Astrocyte of the spinal cord (primary cell): ENCODE measurements around the gene LINS1.

ENCODE experiments used
- DNase-seq: peaks from one replicate; pipeline ENCODE4 v3.0.0; 2011; ENCODE audit warnings: low read depth, low spot score
- H3K4me3 ChIP-seq: 2 replicates; pipeline ENCODE4 v1.5.1; 2011; ENCODE audit warnings: low read depth, mild to moderate bottlenecking, low read length, moderate library complexity
- in situ Hi-C: cut with HindIII; loops from 2 replicates; pipeline ENCODE4 v1.10.0; 2017; ENCODE audit warnings: low sequenced_read_pairs
- TF ChIP-seq, protein P1 (sequence below): IDR thresholded peaks from 2 replicates; pipeline ENCODE4 v1.5.1; 2012; ENCODE audit warnings: low read depth, mild to moderate bottlenecking, low read length, inconsistent platforms

Gene LINS1

GRCh38 chr15:100569391-100569790 is 32.6 kb downstream of the LINS1 start:
- no peak for DNase-seq
- TF ChIP-seq, protein P1, sequence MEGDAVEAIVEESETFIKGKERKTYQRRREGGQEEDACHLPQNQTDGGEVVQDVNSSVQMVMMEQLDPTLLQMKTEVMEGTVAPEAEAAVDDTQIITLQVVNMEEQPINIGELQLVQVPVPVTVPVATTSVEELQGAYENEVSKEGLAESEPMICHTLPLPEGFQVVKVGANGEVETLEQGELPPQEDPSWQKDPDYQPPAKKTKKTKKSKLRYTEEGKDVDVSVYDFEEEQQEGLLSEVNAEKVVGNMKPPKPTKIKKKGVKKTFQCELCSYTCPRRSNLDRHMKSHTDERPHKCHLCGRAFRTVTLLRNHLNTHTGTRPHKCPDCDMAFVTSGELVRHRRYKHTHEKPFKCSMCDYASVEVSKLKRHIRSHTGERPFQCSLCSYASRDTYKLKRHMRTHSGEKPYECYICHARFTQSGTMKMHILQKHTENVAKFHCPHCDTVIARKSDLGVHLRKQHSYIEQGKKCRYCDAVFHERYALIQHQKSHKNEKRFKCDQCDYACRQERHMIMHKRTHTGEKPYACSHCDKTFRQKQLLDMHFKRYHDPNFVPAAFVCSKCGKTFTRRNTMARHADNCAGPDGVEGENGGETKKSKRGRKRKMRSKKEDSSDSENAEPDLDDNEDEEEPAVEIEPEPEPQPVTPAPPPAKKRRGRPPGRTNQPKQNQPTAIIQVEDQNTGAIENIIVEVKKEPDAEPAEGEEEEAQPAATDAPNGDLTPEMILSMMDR, result no peak

GRCh38 chr15:100566850-100567628 is 34.9 kb downstream of the LINS1 start:
- in situ Hi-C loops, result no loop called here

More at GRCh38 chr15:100569391-100569790, 32.6 kb downstream of the LINS1 start:
- H3K4me3 ChIP-seq, result no peak overlapping the region
- in situ Hi-C loops, result no loop called here

GRCh38 chr15:100565591-100565990 is 36.4 kb downstream of the LINS1 start:
- no peak overlapping the region for H3K4me3 ChIP-seq
- in situ Hi-C loops, result no loop called here
- no peak for DNase-seq
- TF ChIP-seq, protein P1, result no peak

More at GRCh38 chr15:100566850-100567628, 34.9 kb downstream of the LINS1 start:
- DNase-seq, result no peak
- H3K4me3 ChIP-seq, result no peak overlapping the region
- TF ChIP-seq, protein P1, result no peak

- DNase-seq, result no peak
- in situ Hi-C loops, result no loop called here
- H3K4me3 ChIP-seq, result no peak overlapping the region
- TF ChIP-seq, protein P1, result no peak
These were observed 41.7 kb downstream of the LINS1 start for GRCh38 chr15:100560323-100560722.

GRCh38 chr15:100559330-100559729 is 42.7 kb downstream of the LINS1 start:
- no peak overlapping the region for H3K4me3 ChIP-seq
- DNase-seq, result peak; percentile 5
- in situ Hi-C loops, result no loop called here
- TF ChIP-seq, protein P1, result no peak

DNA sequence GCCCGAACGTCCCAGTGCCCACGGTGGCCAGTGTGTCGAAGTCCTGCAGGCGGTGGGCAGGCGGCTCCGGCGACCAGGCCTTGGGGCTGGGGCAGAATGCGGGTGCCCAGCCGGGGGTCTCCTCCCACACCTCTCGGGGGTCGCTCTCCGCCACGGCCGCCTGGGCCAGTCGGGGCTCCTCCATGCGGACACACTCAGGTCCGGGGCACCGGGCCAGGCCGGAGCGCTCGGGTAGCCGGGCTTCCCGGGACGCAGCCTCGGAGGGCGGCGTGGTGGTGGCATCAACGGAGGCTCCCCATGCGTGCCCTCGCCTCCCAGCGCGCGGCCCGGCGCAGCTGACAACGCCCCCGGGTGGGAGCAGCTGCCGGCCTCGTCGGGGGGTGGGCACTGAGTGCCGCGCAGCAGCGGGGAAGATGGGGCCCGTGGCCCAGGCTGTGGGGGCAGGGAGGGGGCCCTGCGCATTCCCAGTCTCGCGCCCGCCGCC is 43.2 kb downstream of the LINS1 start:
- no peak overlapping the region for H3K4me3 ChIP-seq
- TF ChIP-seq, protein P1, result no peak
- DNase-seq, result no peak
- in situ Hi-C loops, result no loop called here
